ENCODE measurements around the gene CA9. TPM values are rescaled to one million over a fixed set of nuclear protein-coding genes. Genes with fewer than 3 reads are reported as not detected.

CA9 gene
- total and polyA plus RNA-seq, 9 of the 15 experiments (the other 6 are each of a cell fraction or from before 2014, with no cell fraction given), result 0.15 to 10.6 (median 0.60) TPM; not detected in 4

DNA sequence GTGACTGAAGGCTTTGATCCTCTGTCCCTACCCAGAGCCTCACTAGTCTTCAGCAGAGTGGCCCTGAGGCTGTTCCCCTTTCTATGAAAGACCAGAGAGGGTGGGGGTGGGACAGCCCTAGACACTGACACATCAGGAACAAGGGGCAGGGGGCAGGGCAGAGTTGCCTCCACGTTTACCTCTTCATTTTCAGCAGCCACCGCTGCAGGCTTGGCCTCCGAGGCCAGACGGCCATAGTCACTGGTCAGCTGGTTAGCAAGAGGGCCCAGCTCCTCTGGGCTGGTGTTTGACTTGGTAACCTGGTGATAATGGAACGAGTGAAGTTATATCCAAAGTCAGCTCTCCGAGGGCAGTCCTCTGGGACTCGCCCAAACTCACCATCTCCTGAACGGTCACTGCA, 31.6 kb downstream of the CA9 start:
- Histone ChIP-seq H3K27me3 (ENCODE audit: control insufficient read depth in 2 of 2, insufficient read depth in 2 of 2, low read length in 2 of 2) (no peaks in the 10 kb centered on the region), H3K9ac (ENCODE audit: insufficient read depth in 1 of 2, low read depth in 2 of 2, low read length in 2 of 2) (no peak overlapping the region), H3K27ac (ENCODE audit: extremely low read depth, low read depth, low read length) (no peak overlapping the region), H3K4me1 (replicated peaks in 1 of 2; ENCODE audit: control insufficient read depth in 2 of 2, insufficient read depth in 2 of 2, low read length in 2 of 2) (no peaks in the 10 kb centered on the region), H3K9me1 (ENCODE audit: control insufficient read depth, insufficient read depth, low read length) (peaks cover 3% of the 10 kb centered on the region), H2AFZ (ENCODE audit: low read depth, low read length) (no peak overlapping the region), H3K9me3 (replicated peaks; ENCODE audit: control insufficient read depth, insufficient read depth, low read depth, low read length) (no peaks in the 10 kb centered on the region), H3K79me2 (ENCODE audit: control insufficient read depth, insufficient read depth, low read length) (no peaks in the 10 kb centered on the region), H3K4me3 (no peak overlapping the region), H3K4me2 (ENCODE audit: insufficient read depth, low read length) (no peak overlapping the region), H3K36me3 (ENCODE audit: control insufficient read depth, insufficient read depth, low read length) (peaks cover 92% of the 10 kb centered on the region), H4K20me1 (replicated peaks; ENCODE audit: control insufficient read depth, insufficient read depth, low read length) (no peaks in the 10 kb centered on the region)
- no peak for ATAC-seq
- POLR2A ChIA-PET, result interaction anchor here (0.6 to 1.7 kb wide), 5 partner anchors 9 to 31 kb away, joined by 3 to 6 read pairs (median 4); no protein-coding TSS in a partner anchor
- no TSS peak for BruUV-seq (replicated peaks)
- no peak for TF ChIP-seq TSC22D4 (tag; IDR thresholded peaks at IDR 0.05)
- no peak for TF ChIP-seq PHTF2 (CRISPR knock-in tag; IDR thresholded peaks at IDR 0.05)
- no peak for TF ChIP-seq EP300 (IDR thresholded peaks at IDR 0.05; ENCODE audit: low read length)
- TF ChIP-seq, protein P1, sequence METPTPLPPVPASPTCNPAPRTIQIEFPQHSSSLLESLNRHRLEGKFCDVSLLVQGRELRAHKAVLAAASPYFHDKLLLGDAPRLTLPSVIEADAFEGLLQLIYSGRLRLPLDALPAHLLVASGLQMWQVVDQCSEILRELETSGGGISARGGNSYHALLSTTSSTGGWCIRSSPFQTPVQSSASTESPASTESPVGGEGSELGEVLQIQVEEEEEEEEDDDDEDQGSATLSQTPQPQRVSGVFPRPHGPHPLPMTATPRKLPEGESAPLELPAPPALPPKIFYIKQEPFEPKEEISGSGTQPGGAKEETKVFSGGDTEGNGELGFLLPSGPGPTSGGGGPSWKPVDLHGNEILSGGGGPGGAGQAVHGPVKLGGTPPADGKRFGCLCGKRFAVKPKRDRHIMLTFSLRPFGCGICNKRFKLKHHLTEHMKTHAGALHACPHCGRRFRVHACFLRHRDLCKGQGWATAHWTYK (CRISPR knock-in tag; IDR thresholded peaks at IDR 0.05), result no peak
- TF ChIP-seq HMG20A (CRISPR knock-in tag; conservative IDR thresholded peaks at IDR 0.05), result no peak
- TF ChIP-seq ZNF785 (CRISPR knock-in tag; IDR thresholded peaks at IDR 0.05), result no peak
- TF ChIP-seq GABPA (tag; conservative IDR thresholded peaks at IDR 0.05; ENCODE audit: low read depth), result no peak
- intact Hi-C loops (cut with micrococcal nuclease) (no loop called here), in situ Hi-C loops (cut with MboI) (no loop called here)
- no peak for FAIRE-seq
- CTCF ChIA-PET (ENCODE audit: low intra/inter-chr PET ratio), result no interaction called here
- 64% methylated on average over 6 of the region's 8 CpGs for WGBS (ENCODE audit: insufficient coverage, low coverage, missing lambda C conversion rate)
- DNase-seq (ENCODE audit: extremely low read depth in 1 of 4, low spot score in 3 of 4), result no peak

Data from K562 (cell line).